Colon (tissue), 2 donors: ENCODE results near the gene NRP2.

Source experiments
- FAIRE-seq: peaks from 2 replicates; lab custom pipeline; 2012; peaks lifted over from hg19 to GRCh38; lab: Jason Lieb, UNC
- donor health status: control.
- donor health status: control.

NRP2 gene

DNA sequence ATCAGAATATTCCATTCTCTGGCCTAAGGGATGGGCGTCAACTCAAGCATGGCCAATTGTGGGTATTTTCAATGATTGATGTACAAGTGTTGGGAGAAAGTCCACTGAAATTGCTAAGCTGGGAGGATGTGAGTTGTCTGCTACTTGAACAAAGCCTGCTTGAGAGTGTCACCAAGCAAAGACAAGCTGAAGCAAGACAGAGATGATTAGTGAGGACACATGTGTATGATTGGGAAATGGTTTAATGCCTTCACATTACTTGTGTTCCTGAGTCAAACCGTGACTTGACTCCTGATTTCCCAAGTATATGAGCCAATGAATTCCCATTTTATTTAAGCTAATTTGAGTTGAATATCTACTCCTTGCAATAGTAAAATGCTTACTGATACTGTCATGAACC is 23.7 kb upstream of the NRP2 start:
- FAIRE-seq = no peak

DNA sequence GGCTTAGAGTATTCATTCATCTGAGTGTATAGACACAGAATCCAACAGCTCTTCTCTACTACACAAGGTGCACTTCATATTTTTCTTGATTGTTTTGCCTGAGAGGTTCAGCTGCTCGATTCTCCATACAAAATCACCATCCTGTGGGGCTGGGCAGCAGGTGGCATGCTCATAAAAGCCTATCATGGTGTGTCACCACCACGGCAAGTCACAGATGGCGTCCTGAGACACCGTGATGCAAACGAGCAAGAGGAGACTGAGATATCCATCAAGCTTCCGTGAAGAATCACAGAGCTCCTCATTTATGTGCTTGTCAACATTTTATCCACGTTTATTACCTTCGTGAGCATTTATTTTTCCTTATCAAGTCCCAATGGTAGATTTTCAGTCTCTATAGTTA is 22.4 kb upstream of the NRP2 start:
- FAIRE-seq = no peak

GRCh38 chr2:205660521-205661124 is 21.7 kb upstream of the NRP2 start:
- no peak for FAIRE-seq

GRCh38 chr2:205661281-205661680 is 21.0 kb upstream of the NRP2 start:
- FAIRE-seq = no peak

DNA sequence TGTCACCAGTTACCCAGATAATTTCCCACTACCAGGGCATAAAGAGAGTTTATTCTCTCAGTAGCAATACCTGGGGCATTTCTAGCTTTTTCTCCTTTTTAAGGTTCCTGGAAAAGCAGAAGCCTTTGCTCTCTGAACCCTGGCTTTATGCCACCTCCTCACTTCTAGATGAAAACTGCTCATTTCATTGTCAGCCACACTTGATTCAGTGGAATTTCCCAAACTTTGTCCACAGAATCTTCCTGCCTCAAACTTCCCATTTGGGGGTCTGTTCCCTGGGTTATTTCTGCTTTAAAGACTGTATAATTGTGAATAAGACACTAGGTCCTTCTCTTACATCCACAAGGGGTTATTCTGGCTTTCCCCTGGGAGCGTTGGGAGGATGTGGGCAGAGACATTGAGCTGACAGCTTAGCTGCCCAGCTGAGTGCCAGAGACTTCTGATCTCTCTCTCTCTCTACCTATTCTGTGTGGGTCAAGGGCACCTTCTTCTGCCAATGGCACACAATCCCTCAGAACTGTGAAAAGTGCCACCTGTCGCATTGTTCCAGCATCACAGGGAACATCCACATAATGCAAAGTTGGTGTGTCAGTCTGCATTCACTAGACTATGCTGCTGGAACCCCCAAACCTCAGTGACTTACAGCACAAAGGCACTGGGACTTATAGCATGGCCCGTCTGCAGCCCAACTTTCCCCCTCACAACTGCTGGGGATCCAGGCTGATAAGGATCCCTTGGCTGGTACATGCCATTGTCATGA is 19.9 kb upstream of the NRP2 start:
- no peak for FAIRE-seq

DNA sequence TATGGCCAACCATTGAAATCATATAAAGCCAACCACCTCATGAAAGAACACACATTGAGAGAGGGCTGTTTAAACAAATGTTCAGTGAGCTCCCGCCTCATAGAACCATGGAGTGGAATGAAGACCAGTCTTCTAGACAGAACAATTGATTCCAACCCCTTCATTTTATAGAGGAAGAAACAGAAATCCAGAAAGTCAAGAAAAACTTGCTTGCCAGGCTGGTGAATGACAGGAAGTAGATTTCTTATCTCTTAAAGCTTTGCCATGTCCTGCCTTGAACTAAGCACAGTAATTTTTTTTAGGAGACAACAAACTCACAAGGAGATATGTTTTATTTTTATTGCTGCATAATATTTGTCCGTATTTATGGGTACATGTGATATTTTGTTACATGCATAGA is 16.5 kb upstream of the NRP2 start:
- no peak for FAIRE-seq

GRCh38 chr2:205670292-205670691 is 12.0 kb upstream of the NRP2 start:
- FAIRE-seq = no peak

DNA sequence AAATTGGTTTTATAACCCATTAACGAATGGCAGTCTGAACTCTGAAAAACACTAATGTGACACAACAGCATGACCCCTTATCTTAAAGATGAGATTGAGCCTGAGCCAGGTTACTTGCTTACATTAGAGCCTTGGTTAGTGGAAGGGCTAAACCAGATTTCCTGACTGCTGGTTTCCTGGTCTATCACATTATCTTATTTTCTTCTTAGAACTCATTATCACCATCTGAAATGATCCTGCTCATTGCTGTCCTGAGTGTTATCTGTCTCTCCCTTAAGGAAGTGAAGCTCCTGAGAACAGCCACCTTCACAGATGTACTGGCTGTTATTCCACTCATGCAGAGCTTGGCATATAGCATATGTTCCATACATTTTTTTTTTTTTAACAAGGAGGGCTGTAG is 9.0 kb upstream of the NRP2 start:
- no peak for FAIRE-seq

GRCh38 chr2:205675861-205676516 is 6.3 kb upstream of the NRP2 start:
- no peak for FAIRE-seq

DNA sequence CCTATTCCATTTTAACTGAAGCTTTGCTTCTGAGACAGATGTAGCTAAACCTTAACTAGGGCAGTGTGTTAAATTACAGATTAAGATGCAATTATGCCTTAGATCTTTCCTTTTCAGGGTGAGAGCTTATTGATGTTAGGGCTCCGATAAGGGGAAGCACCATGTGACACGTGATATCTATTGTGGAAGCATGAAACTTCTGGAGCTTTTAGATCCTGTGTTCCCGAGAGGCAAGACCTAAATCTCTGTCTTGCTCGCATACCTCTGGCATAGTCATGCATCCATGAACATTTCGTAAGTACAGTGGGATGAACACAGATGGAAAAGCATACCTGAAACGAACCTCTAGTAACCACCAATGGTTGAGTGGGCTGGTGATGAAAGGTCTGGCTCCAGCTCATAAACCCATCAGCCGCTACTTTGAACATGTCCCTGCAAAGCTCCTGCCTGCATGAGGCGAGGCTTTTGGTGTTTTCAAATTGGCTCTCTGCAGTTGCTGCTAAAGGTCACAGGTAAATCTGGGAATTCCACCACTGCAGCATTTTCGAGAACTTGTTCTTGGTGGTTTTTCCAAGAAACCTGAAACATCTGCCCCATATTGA is 3.7 kb upstream of the NRP2 start:
- no peak for FAIRE-seq

DNA sequence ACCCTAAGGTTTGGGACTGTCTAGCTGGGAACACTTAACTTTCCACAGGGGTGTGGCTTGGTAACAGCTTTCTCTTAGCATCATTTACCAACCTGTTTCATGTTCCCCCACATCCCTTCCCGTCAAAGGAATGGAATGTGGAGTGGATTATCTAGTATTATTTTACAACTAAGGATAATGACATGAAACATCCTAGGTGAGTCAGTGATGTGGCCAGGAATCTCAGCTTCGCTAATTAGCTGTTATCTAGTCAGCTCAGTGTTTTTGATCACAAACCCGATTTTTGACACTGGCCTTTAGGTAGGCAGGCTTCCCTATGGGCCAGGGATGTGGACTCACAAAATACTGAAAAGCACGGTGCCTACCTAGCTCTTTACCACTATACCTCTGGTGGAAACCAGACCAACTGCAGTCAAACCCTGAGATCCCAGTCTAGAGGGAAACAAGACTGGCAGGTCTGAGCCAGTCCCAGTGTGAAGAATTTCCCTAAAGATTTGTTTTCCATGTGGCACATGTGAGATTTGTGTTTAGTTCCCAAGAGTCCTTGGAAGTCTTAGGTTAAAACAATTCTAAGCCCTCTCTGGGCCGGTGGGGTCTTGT is 2.8 kb upstream of the NRP2 start:
- FAIRE-seq = no peak

GRCh38 chr2:205680067-205680466 is 2.2 kb upstream of the NRP2 start:
- no peak for FAIRE-seq

- FAIRE-seq = no peak
Measured at GRCh38 chr2:205680903-205681302, 1.4 kb upstream of the NRP2 start.

GRCh38 chr2:205681401-205682238 is 681 bp upstream of the NRP2 start:
- FAIRE-seq = no peak

DNA sequence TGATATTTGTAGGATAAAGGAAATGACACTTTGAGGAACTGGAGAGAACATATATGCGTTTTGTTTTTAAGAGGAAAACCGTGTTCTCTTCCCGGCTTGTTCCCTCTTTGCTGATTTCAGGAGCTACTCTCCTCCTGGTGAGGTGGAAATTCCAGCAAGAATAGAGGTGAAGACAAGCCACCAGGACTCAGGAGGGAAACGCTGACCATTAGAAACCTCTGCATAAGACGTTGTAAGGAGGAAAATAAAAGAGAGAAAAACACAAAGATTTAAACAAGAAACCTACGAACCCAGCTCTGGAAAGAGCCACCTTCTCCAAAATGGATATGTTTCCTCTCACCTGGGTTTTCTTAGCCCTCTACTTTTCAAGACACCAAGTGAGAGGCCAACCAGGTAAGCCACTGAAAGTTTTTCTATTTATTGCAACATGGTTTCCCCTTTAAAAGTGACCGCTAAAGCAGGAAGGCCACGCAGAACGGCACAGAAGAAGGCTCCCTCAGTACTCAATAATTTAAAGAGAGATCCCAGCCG is 735 bp downstream of the NRP2 start:
- no peak for FAIRE-seq

- no peak for FAIRE-seq
Measured at GRCh38 chr2:205683502-205684367, 1.4 kb downstream of the NRP2 start.

GRCh38 chr2:205684871-205685313 is 2.6 kb downstream of the NRP2 start:
- FAIRE-seq = no peak

DNA sequence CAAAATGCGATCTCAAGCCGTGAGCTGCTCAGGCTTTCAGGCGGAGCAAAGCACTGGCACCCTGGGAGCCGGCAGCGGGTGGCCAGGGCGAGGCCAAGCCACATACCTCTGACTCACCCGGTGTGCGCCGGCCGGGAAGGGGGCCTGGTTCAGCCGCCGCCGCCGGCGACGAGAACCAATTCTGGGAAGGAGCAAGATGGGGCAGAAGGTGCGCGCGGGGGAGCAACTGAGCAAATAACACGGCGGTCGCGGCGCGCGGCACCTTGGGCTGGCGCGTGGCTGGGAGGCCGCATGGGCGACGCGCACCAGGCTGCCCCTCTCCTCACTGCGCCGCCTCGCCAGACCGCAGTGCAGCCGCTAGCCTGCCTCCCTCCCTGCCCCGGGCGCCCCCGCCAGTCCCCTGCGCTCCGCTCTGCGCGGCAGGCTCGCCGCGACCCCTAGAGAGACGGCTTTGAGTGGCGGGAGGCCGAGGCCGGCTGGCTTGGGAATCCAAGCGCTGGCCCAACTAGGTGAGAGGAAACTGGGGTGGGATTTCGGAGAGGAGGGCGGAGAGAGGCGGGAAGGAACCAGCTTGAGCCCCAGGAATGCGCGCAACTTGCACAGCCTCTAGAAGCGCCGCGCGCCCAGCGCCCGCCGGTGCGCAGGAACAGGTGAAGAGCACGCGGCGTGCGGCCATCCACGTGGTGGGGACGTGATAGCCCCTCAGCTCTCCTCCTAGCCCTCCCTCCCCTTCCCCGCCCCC is 3.2 kb downstream of the NRP2 start:
- no peak for FAIRE-seq

DNA sequence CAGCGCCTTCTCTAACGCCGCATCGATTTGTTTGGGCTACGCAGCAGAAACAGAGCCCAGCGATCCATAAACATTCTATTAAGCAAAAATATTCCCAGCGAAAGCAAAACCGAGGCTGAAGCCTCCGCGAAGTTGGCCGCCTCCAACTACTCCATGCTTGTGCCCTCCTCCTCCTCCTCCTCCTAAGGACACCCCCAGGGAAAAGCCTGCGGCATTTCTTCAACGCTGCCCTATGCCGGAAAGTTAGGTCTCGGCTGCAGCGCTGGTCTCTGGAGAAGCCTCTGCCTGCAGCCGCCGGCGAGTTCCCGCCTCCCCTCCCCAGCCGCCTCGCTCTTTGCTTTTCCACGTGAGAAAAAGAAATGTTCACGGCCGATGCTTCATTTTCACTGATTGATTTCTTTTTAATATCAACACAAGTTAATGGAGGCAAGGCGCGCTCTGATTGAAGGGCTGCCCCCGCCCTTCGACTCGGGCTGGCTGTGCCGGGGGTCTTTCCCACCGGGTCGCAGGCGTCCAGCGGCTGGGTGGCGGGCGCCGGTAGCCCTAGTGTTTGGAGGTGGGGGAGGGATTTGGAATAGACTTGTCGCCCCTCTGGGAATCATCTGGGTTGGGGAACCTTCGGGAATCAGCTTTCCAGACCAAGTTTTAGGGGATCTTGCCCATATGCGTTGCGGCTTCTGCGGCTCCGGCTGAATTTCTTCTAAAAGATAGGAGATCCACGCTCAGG is 3.9 kb downstream of the NRP2 start:
- no peak for FAIRE-seq
